Measurements from ENCODE around the gene ZNF280D. TPM values are rescaled to one million over a fixed set of nuclear protein-coding genes. Genes with fewer than 3 reads are reported as not detected.

ZNF280D gene
- total and polyA plus RNA-seq, 2 of the 13 experiments (the other 11 are each of a cell fraction or from before 2014, with no cell fraction given), result 7.1 to 11.9 TPM

DNA sequence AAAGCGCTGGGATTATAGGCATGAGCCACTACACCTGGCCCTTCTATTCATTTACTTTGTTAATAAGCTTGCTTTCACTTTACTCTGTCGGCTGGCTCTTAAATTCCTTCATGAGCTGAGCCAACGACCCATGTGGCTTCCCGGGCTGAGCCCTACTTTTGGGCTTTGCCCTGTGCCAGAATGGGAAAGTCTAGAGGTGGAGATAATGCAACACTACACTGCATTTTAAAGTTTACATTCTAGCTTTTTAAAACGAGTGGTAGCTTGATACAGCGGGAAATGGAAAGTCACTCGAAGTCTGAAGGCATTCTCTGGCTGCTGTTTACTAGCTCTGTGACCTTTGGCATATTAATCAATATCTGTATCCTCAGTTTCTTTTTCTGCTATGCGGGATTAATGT lies 49.0 kb upstream of the ZNF280D start (continued):
- TF ChIP-seq ZHX2 (IDR thresholded peaks at IDR 0.05; ENCODE audit: low read depth), result no peak
- no peak for TF ChIP-seq ZHX2 (CRISPR knock-in tag; IDR thresholded peaks at IDR 0.05; ENCODE audit: borderline replicate concordance)
- no peak for TF ChIP-seq SALL1 (CRISPR knock-in tag; IDR thresholded peaks at IDR 0.05)

- intact Hi-C loops (cut with micrococcal nuclease; ENCODE audit: unreplicated experiment), result no loop called here
- no peak for ATAC-seq
- H3K27me3 ChIP-seq (ENCODE audit: control insufficient read depth in 1 of 2, insufficient read depth in 2 of 2, low read length in 2 of 2), result no peaks in the 10 kb centered on the region
- no peak for FAIRE-seq
- H3K36me3 ChIP-seq (replicated peaks in 1 of 2; ENCODE audit: control insufficient read depth in 1 of 2, insufficient read depth in 2 of 2, low read length in 2 of 2), result no peaks in the 10 kb centered on the region
- 0 out of 2 replicates have a peak, but pooled peaks cover 11% of the 10 kb centered on the region for H3K4me1 ChIP-seq (ENCODE audit: insufficient read depth, low read length)
- DNase-seq (ENCODE audit: low spot score), result no peak
- H3K79me2 ChIP-seq (ENCODE audit: insufficient read depth, low read length), result no peaks in the 10 kb centered on the region
- in situ Hi-C loops (cut with HindIII; ENCODE audit: extremely low pct_ligation_motif_present, low pct_unique_long_range_greater_than_20kb), result no loop called here
- H4K20me1 ChIP-seq (ENCODE audit: insufficient read depth, low read length), result no peaks in the 10 kb centered on the region
- BruUV-seq (replicated peaks), result no TSS peak
- no peak overlapping the region for H3K27ac ChIP-seq (ENCODE audit: extremely low read length, insufficient read depth, low read length)
- no peaks in the 10 kb centered on the region for H3K9me3 ChIP-seq (ENCODE audit: low read length)
- H3K4me2 ChIP-seq (ENCODE audit: low read depth, low read length), result no peak overlapping the region
- CTCF ChIA-PET (ENCODE audit: low intra/inter-chr PET ratio, low total read pairs), result no interaction called here
- POLR2A ChIA-PET, result no interaction called here
- no peak overlapping the region for H2AFZ ChIP-seq (ENCODE audit: low read length)
- WGBS (ENCODE audit: low lambda C conversion rate), result 92% methylated on average over 1 of the region's 2 CpGs
- no peak overlapping the region for H3K9ac ChIP-seq (ENCODE audit: insufficient read depth, low read depth, low read length)
- no peak overlapping the region for H3K4me3 ChIP-seq (replicated peaks in 1 of 3; ENCODE audit: insufficient read depth in 1 of 3, low read depth in 2 of 3, low read length in 3 of 3)
- TF ChIP-seq ZNF782 (CRISPR knock-in tag; IDR thresholded peaks at IDR 0.05; ENCODE audit: borderline replicate concordance), result no peak
- no peak for TF ChIP-seq ZNF468 (CRISPR knock-in tag; IDR thresholded peaks at IDR 0.05)
- no peak for TF ChIP-seq ZNF331 (CRISPR knock-in tag; IDR thresholded peaks at IDR 0.05)
- TF ChIP-seq KMT2A (CRISPR knock-in tag; IDR thresholded peaks at IDR 0.05), result no peak
- no peak for TF ChIP-seq ZNF264 (CRISPR knock-in tag; IDR thresholded peaks at IDR 0.05)
- TF ChIP-seq SRSF1 (optimal IDR thresholded peaks at IDR 0.05; ENCODE audit: low read depth, low read length), result no peak
- no peak for TF ChIP-seq TCF7L2 (IDR thresholded peaks at IDR 0.05; ENCODE audit: low read depth, low read length)
- no peak for TF ChIP-seq ELF4 (CRISPR knock-in tag; IDR thresholded peaks at IDR 0.05; ENCODE audit: borderline replicate concordance)
- TF ChIP-seq ZNF552 (CRISPR knock-in tag; IDR thresholded peaks at IDR 0.05; ENCODE audit: borderline replicate concordance), result no peak
- TF ChIP-seq, protein P1, sequence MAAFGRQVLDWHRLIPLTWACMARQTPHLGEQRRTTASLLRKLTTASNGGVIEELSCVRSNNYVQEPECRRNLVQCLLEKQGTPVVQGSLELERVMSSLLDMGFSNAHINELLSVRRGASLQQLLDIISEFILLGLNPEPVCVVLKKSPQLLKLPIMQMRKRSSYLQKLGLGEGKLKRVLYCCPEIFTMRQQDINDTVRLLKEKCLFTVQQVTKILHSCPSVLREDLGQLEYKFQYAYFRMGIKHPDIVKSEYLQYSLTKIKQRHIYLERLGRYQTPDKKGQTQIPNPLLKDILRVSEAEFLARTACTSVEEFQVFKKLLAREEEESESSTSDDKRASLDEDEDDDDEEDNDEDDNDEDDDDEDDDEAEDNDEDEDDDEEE (CRISPR knock-in tag; IDR thresholded peaks at IDR 0.05), result no peak
- TF ChIP-seq BRF2 (CRISPR knock-in tag; IDR thresholded peaks at IDR 0.05), result no peak
- TF ChIP-seq TCF12 (IDR thresholded peaks at IDR 0.05), result no peak
- no peak for TF ChIP-seq TCF12 (CRISPR knock-in tag; IDR thresholded peaks at IDR 0.05)
Measured at GRCh38 chr15:56781666-56782065, 48.4 kb upstream of the ZNF280D start.
